ENCODE measurements around the gene MTHFD2. TPM values are rescaled to one million over a fixed set of nuclear protein-coding genes. Genes with fewer than 3 reads are reported as not detected.

Gene MTHFD2
- total and polyA plus RNA-seq, 11 donors, result 12.9 to 40.5 (median 17.5) TPM

DNA sequence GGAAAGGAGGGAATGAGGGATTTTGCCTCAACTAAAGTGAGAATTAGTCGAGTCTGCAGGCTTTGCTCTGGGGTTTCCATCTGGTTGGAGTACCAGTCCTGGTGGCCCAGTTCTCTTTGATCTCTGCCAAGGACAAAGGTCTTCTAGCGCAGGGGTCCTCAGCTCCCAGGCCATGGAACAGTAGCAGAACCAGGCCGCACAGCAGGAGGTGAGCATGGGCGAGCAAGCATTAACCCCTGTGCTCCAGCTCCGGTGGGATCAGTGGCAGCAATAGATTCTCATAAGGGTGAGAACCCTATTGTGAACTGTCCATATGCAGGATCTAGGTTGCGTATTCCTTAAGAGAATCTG lies 23.9 kb downstream of the MTHFD2 start:
- H3K9me3 ChIP-seq, result no peaks in the 10 kb centered on the region
- H3K4me1 ChIP-seq, result peaks cover 0 to 21% (median 9%) of the 10 kb centered on the region in 12 donors
- intact Hi-C loops (cut with DNase I), result no loop called here
- no peaks in the 10 kb centered on the region for H3K27me3 ChIP-seq
- 89 to 97% (median 93%) methylated on average over 6 of the region's 6 CpGs for WGBS, 4 donors
- no peak overlapping the region for H3K4me3 ChIP-seq
- ATAC-seq, result no peak
- TF ChIP-seq POLR2A (IDR thresholded peaks at IDR 0.05), result no peak
- TF ChIP-seq, protein P1, sequence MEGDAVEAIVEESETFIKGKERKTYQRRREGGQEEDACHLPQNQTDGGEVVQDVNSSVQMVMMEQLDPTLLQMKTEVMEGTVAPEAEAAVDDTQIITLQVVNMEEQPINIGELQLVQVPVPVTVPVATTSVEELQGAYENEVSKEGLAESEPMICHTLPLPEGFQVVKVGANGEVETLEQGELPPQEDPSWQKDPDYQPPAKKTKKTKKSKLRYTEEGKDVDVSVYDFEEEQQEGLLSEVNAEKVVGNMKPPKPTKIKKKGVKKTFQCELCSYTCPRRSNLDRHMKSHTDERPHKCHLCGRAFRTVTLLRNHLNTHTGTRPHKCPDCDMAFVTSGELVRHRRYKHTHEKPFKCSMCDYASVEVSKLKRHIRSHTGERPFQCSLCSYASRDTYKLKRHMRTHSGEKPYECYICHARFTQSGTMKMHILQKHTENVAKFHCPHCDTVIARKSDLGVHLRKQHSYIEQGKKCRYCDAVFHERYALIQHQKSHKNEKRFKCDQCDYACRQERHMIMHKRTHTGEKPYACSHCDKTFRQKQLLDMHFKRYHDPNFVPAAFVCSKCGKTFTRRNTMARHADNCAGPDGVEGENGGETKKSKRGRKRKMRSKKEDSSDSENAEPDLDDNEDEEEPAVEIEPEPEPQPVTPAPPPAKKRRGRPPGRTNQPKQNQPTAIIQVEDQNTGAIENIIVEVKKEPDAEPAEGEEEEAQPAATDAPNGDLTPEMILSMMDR (IDR thresholded peaks at IDR 0.05), result no peak
- no peak for DNase-seq
- H3K36me3 ChIP-seq, result peaks cover 0 to 21% (median 0%) of the 10 kb centered on the region in 9 donors
- no peak overlapping the region for H3K27ac ChIP-seq

DNA sequence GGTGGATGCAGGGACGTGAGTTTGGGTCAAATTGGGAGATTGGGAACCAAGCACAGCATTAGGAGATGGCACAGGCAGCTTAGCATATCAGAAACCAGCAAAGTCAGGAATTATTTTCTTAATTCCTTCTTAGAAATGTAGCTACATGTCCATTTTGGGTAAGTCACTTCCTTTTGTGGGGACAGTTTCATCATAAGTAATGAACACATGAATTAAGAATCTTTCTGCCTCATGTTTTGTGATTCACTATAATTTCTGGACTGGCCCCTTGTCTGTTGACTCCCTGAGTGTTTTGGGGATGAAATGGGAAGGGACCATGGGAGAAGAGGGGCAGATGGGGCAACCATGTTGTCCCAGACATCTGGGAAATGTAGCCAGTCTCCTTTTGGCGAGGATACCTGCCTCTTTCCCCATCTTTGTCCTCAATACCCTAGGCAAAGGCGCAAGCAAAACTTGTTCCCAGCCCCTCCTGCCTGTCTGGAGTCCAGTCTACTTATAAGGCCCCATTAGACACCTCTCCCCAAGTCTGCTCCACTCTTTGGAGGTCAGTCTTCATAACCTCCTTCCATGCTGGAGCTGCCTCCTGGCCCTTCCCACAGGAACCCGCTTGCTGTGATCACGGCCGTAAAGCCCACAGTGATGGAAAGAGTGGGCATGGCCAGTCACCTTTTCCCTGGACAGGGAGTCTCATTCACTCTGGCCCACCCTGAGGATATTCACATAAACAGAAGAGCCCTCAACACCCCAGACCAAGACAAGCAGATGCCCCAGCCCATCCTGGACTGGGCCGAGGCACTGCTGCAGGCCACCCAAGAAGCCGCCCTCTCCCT lies 25.7 kb downstream of the MTHFD2 start:
- DNase-seq (no peak), ATAC-seq (no peak)
- intact Hi-C loops (cut with DNase I), result no loop called here
- TF ChIP-seq POLR2A (IDR thresholded peaks at IDR 0.05), result no peak
- TF ChIP-seq, protein P1 (IDR thresholded peaks at IDR 0.05), result no peak
- H3K36me3 ChIP-seq, result peaks cover 0 to 5% (median 0%) of the 10 kb centered on the region in 9 donors
- WGBS, 4 donors, result 94 to 97% (median 95%) methylated on average over 8 of the region's 8 CpGs
- H3K4me1 ChIP-seq, result peaks cover 0 to 22% (median 11%) of the 10 kb centered on the region in 12 donors
- no peaks in the 10 kb centered on the region for H3K27me3 ChIP-seq
- peak overlapping the region in 1 of 12 donors; percentile 35 for H3K27ac ChIP-seq
- H3K4me3 ChIP-seq, result no peak overlapping the region
- H3K9me3 ChIP-seq, result no peaks in the 10 kb centered on the region

DNA sequence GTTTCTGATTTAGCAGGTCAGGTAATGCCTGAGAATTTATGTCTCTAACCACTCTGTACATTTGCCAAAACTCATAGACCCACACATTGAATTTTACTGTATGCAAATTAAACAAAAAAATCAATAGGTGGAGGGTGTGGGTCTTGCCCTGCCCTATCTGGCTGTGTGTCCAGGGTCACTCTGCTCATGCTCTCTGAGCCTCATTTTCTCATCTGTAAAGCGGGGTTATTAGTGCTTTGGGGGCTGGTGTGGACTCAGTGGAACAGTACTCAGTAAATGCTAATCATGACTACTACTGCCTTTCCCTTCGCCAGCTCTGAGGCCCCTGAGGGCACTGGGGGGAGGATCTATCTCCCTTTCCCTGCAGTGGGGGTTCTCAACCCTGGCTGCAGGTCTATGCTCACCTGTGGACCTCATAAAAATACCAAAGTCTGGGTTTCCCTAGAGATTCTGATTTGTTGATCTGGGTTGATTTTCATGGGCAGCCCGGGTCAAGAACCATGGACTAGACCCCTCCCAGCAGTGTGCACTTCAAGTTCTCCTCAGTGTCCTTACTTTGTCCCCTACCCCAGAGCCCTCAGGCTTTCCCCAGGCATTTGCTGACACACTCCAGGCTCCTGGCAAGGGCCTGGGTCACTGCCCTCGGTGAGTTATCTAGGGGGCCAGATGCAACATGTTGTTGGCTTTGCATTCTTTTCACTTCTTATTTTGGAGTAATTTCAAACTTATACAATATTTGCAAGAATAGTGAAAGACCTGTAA lies 27.5 kb downstream of the MTHFD2 start:
- Histone ChIP-seq H3K27me3 (no peaks in the 10 kb centered on the region), H3K4me1 (peaks cover 0 to 22% (median 11%) of the 10 kb centered on the region in 12 donors), H3K4me3 (peak overlapping the region in 2 of 12 donors; percentile 32 to 53), H3K36me3 (peaks cover 0 to 3% (median 0%) of the 10 kb centered on the region in 9 donors), H3K27ac (peak overlapping the region; percentile 47 to 88 (median 71)), H3K9me3 (no peaks in the 10 kb centered on the region)
- intact Hi-C loops (cut with DNase I), result no loop called here
- DNase-seq (peak in 3 of 5 donors; percentile 25 to 65 (median 53)), ATAC-seq (peak; percentile 60 to 74 (median 68))
- WGBS, 4 donors, result 46 to 62% (median 56%) methylated on average over 3 to 4 of the region's 4 CpGs
- no peak for TF ChIP-seq POLR2A (IDR thresholded peaks at IDR 0.05)
- TF ChIP-seq, protein P1 (IDR thresholded peaks at IDR 0.05), result no peak

Data from heart left ventricle (tissue), 16 donors.